GM12878 (cell line): ENCODE data around the gene PRDM16. TPM values are rescaled to one million over a fixed set of nuclear protein-coding genes. Genes with fewer than 3 reads are reported as not detected.

ENCODE experiments used
- ATAC-seq: fragments of 200-7000 bp; cut with Tn5 transposase; 3 replicates; pipeline ENCODE4 v1.9.1; 2020; ENCODE audit warnings: mild to moderate bottlenecking, moderate library complexity
- BruUV-seq: library from RNA; stranded (reverse); fragments of 400-500 nt; replicated peaks from 2 replicates; lab custom pipeline; 2021; lab: Mats Ljungman, UMichigan
- CTCF ChIA-PET: fragments of 300-600 bp; sonication (Branson Sonifier 250); formaldehyde crosslinking; extraction: SDS; loops from one replicate; lab custom pipeline; 2021; ENCODE audit warnings: inconsistent platforms; lab: Yijun Ruan, JAX
- POLR2A ChIA-PET: fragments of 350-600 bp; formaldehyde crosslinking; extraction: SDS; loops from one replicate; lab custom pipeline; 2021; ENCODE audit warnings: inconsistent platforms; lab: Charles Lee
- RAD21 ChIA-PET: fragments of 300-600 bp; sonication (Branson Sonifier 250); formaldehyde crosslinking; loops from one replicate; lab custom pipeline; 2023; ENCODE audit warnings: antibody characterized with exemption; ENCODE audit not compliant: unreplicated experiment; lab: Charles Lee
- SMC1A ChIA-PET: fragments of 300-600 bp; sonication (Branson Sonifier 250); formaldehyde crosslinking; loops from one replicate; lab custom pipeline; 2023; ENCODE audit not compliant: unreplicated experiment, uncharacterized antibody; lab: Charles Lee
- DNase-seq: peaks from one replicate; pipeline ENCODE4 v3.0.0-alpha.2; 2011; ENCODE audit warnings: low read depth, low spot score
- FAIRE-seq: peaks from 3 replicates; lab custom pipeline; 2011; peaks lifted over from hg19 to GRCh38; lab: Jason Lieb, UNC
- H2AFZ ChIP-seq: 2 replicates; pipeline ENCODE4 v1.6.0; 2011; ENCODE audit warnings: low read depth, low read length, control low read depth; ENCODE audit not compliant: control insufficient read depth
- H3K27ac ChIP-seq: 2 replicates; pipeline ENCODE4 v1.5.1; 2011; ENCODE audit warnings: control low read depth; ENCODE audit not compliant: control insufficient read depth, insufficient read depth
- H3K27me3 ChIP-seq, 2 experiments: replicated peaks in 1 of 2; 2 replicates each; pipeline versions ENCODE4 v1.6.0 to v1.6.1; 2011; ENCODE audit warnings: low read length in 1 of 2; ENCODE audit not compliant: control insufficient read depth in 2 of 2, insufficient read depth in 2 of 2
- H3K36me3 ChIP-seq, 2 experiments: 2 replicates each; pipeline ENCODE4 v1.5.1; 2011; ENCODE audit warnings: low read length in 1 of 2; ENCODE audit not compliant: control insufficient read depth in 2 of 2, insufficient read depth in 2 of 2
- H3K4me1 ChIP-seq: 2 replicates; pipeline ENCODE4 v1.6.1; 2011; ENCODE audit warnings: mild to moderate bottlenecking, low read length, moderate library complexity, mixed read lengths; ENCODE audit not compliant: control insufficient read depth, insufficient read depth
- H3K4me2 ChIP-seq: 2 replicates; pipeline ENCODE4 v1.6.0; 2011; ENCODE audit warnings: control low read depth; ENCODE audit not compliant: control insufficient read depth, insufficient read depth
- H3K4me3 ChIP-seq: fragments of 200-600 bp; sonication (generic); 2 replicates; pipeline ENCODE4 v1.5.1; 2016
- H3K79me2 ChIP-seq: 2 replicates; pipeline ENCODE4 v1.6.0; 2011; ENCODE audit warnings: low read length; ENCODE audit not compliant: control insufficient read depth, insufficient read depth
- H3K9ac ChIP-seq: 2 replicates; pipeline ENCODE4 v1.8.0; 2011; ENCODE audit warnings: low read length, control low read depth, mixed read lengths; ENCODE audit not compliant: control insufficient read depth, insufficient read depth
- H3K9me3 ChIP-seq: replicated peaks from 3 replicates; pipeline ENCODE4 v1.5.1; 2011; ENCODE audit warnings: mild to moderate bottlenecking, low read length; ENCODE audit not compliant: control insufficient read depth, insufficient read depth
- H4K20me1 ChIP-seq: 2 replicates; pipeline ENCODE4 v1.6.0; 2011; ENCODE audit not compliant: control insufficient read depth, insufficient read depth
- CBX3 ChIP-seq: fragments of 200-600 bp; sonication (generic); IDR thresholded peaks from 2 replicates; pipeline ENCODE4 v1.6.1; 2016; ENCODE audit warnings: low read depth, borderline replicate concordance
- IKZF2 ChIP-seq, 2 experiments: fragments of 450-650 bp; IDR thresholded peaks; 2 replicates each; pipeline ENCODE4 v1.6.1; 2017; ENCODE audit warnings: mild to moderate bottlenecking in 2 of 2, moderate library complexity in 2 of 2
- ZNF207 ChIP-seq: fragments of 450-650 bp; IDR thresholded peaks from 2 replicates; pipeline ENCODE4 v1.6.1; 2014; ENCODE audit warnings: antibody characterized with exemption, mild to moderate bottlenecking, borderline replicate concordance
- ZNF24 ChIP-seq: fragments of 450-650 bp; IDR thresholded peaks from 2 replicates; pipeline ENCODE4 v1.6.1; 2017; ENCODE audit warnings: antibody characterized with exemption, mild to moderate bottlenecking
- ZSCAN29 ChIP-seq: fragments of 450-650 bp; IDR thresholded peaks from 2 replicates; pipeline ENCODE4 v1.6.1; 2017; ENCODE audit warnings: mild to moderate bottlenecking, moderate library complexity
- WGBS: methylation state at CpG from one replicate; pipeline ENCODE4 v1.1.6; 2016; ENCODE audit warnings: low lambda C conversion rate; ENCODE audit not compliant: insufficient replicate concordance, insufficient coverage; ENCODE audit errors: missing lambda C conversion rate; 5-methylcytosine and 5-hydroxymethylcytosine counted together
- in situ Hi-C: fragments of 300-500 bp; cut with MboI; formaldehyde crosslinking; loops from 9 replicates; pipeline ENCODE4 v1.14.3; 2018; ENCODE audit warnings: mixed read lengths
- intact Hi-C: fragments of 100-400 bp; cut with micrococcal nuclease; formaldehyde crosslinking; loops from one replicate; pipeline ENCODE4 v1.14.2; 2022; ENCODE audit not compliant: unreplicated experiment
- polyA plus RNA-seq, 11 experiments: library from polyadenylated mRNA; depleted of rRNA in 4 of 11; unstranded in 6 of 11; stranded (reverse) in 5 of 11; fragments of >200 nt; fragmentation: Nextera tagmentation in 4 of 11; fragmentation: Illumina TruSeq in 1 of 11; extraction: Ambion mirVana in 4 of 11; extraction: Trizol in 1 of 11; gene quantifications; 1 replicate in 1 of 11; 2 replicates in 10 of 11; pipeline versions ENCODE4 v1.2.1 to v1.2.3, GENCODE V29; 2011 to 2016; ENCODE audit warnings: inconsistent platforms in 2 of 11, missing spikeins in 2 of 11, low read depth in 1 of 11
- total RNA-seq, 4 experiments: library from RNA; depleted of rRNA in 3 of 4; stranded (reverse); fragments of >200 nt in 3 of 4; fragmentation: Illumina TruSeq in 1 of 4; extraction: Trizol in 1 of 4; gene quantifications; 2 replicates each; pipeline versions ENCODE4 v1.2.1 to v1.2.3, GENCODE V29; 2013 to 2021
- TF ChIP-seq, protein P1 (sequence below): fragments of 450-650 bp; IDR thresholded peaks from 2 replicates; pipeline ENCODE4 v1.6.1; 2017; ENCODE audit warnings: mild to moderate bottlenecking
- TF ChIP-seq, protein P2 (sequence below): fragments of 450-650 bp; IDR thresholded peaks from 2 replicates; pipeline ENCODE4 v1.6.1; 2018; ENCODE audit warnings: borderline replicate concordance, mild to moderate bottlenecking; ENCODE audit not compliant: partially characterized antibody

PRDM16 gene
- total and polyA plus RNA-seq, 10 of the 15 experiments (the other 5 are each of a cell fraction or from before 2014, with no cell fraction given): 0.03 TPM; not detected in 9

DNA sequence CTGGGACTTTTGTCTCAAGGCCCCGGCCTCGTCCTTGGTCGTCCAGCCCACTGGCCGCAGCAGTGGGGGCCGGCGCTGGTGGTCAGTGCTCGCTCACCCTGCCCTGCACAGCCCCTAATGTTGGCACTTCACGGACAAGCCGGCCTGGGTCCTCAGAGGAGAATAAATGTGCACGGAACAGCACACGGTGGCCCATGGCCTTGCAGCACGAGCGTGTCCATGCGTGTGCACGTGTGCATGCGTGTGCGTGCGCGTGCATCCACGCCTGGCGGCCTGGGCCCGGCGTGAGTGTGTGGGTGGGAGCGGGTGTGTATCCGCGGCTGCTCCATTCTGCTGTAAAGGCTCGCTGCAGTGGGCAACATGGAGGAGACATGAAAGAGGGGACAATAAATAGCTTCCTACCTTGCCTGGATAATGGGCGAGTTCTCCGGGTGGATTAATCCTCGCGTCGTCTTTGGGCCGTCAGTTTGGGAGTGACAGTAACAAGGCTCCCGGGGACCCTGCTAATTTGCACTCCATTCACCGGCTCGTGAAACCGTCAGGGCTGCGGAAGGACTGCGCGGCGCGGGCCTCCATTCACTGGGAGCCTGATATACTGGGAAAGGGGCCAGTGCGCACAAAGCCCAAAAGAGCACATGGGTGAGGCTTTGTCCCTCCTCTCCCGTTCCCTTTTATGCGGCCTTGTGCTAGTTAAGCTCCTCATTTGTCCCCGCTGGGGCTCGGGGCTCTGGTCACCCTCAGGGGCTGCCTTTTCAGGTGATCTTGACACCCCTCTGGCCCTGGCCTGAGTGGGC is 142.8 kb downstream of the PRDM16 start:
- intact Hi-C loops (no loop called here), in situ Hi-C loops (no loop called here)
- Histone ChIP-seq H3K9ac (no peak overlapping the region), H3K79me2 (no peaks in the 10 kb centered on the region), H4K20me1 (no peaks in the 10 kb centered on the region; the same call in 1 of the 2 replicates), H3K4me2 (no peak overlapping the region), H3K36me3 (no peaks in the 10 kb centered on the region), H3K9me3 (no peaks in the 10 kb centered on the region), H3K4me3 (no peak overlapping the region), H3K27me3 (no peaks in the 10 kb centered on the region), H2AFZ (no peak overlapping the region)
- ChIA-PET CTCF (no interaction called here), RAD21 (no interaction called here)
- ATAC-seq (no peak), DNase-seq (no peak), FAIRE-seq (no peak)
- no TSS peak for BruUV-seq
- TF ChIP-seq, protein P1, sequence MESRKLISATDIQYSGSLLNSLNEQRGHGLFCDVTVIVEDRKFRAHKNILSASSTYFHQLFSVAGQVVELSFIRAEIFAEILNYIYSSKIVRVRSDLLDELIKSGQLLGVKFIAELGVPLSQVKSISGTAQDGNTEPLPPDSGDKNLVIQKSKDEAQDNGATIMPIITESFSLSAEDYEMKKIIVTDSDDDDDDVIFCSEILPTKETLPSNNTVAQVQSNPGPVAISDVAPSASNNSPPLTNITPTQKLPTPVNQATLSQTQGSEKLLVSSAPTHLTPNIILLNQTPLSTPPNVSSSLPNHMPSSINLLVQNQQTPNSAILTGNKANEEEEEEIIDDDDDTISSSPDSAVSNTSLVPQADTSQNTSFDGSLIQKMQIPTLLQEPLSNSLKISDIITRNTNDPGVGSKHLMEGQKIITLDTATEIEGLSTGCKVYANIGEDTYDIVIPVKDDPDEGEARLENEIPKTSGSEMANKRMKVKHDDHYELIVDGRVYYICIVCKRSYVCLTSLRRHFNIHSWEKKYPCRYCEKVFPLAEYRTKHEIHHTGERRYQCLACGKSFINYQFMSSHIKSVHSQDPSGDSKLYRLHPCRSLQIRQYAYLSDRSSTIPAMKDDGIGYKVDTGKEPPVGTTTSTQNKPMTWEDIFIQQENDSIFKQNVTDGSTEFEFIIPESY: no peak
- TF ChIP-seq ZNF207 (no peak), CBX3 (no peak), ZNF24 (no peak), ZSCAN29 (no peak), IKZF2 (IDR thresholded peaks at IDR 0.05) (no peak)
- TF ChIP-seq, protein P2, sequence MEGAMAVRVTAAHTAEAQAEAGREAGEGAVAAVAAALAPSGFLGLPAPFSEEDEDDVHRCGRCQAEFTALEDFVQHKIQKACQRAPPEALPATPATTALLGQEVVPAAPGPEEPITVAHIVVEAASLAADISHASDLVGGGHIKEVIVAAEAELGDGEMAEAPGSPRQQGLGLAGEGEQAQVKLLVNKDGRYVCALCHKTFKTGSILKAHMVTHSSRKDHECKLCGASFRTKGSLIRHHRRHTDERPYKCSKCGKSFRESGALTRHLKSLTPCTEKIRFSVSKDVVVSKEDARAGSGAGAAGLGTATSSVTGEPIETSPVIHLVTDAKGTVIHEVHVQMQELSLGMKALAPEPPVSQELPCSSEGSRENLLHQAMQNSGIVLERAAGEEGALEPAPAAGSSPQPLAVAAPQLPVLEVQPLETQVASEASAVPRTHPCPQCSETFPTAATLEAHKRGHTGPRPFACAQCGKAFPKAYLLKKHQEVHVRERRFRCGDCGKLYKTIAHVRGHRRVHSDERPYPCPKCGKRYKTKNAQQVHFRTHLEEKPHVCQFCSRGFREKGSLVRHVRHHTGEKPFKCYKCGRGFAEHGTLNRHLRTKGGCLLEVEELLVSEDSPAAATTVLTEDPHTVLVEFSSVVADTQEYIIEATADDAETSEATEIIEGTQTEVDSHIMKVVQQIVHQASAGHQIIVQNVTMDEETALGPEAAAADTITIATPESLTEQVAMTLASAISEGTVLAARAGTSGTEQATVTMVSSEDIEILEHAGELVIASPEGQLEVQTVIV: no peak
- TF ChIP-seq, all 136 proteins: peak for 0
- Histone ChIP-seq H3K27ac (no peak overlapping the region), H3K4me1 (no peaks in the 10 kb centered on the region)
- WGBS: 68% methylated on average over 47 of the region's 47 CpGs
- ChIA-PET SMC1A (no interaction called here), POLR2A (no interaction called here)
